Measurements from ENCODE around the gene LRCH3.

GRCh38 chr3:197836244-197836643 is 45.2 kb downstream of the LRCH3 start:
- no peak for TF ChIP-seq CTCF (IDR thresholded peaks at IDR 0.05)
- no peak for TF ChIP-seq POLR2A (IDR thresholded peaks at IDR 0.05)
